ENCODE measurements around the gene ADAMTS4.

DNA sequence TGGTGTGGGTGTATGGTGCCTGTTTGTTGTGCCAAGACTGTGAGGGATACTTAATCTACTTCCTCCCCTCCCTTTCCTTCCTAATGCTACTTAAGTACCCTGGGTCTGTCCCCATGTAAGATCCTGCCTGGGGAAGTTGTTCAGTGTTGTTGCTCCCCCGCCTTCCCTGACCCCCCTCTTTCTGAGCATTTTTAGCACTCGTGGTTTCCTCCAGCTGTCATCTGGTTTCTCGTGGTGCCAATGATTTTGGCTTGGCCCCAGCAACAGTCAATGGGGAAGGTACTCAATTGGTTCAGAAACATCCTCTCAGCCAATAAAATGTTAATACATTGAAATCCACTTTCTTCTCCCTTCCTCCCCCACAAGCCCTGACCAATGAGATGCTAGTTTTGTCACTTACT, 13.6 kb downstream of the ADAMTS4 start:
- TF ChIP-seq, protein P1, sequence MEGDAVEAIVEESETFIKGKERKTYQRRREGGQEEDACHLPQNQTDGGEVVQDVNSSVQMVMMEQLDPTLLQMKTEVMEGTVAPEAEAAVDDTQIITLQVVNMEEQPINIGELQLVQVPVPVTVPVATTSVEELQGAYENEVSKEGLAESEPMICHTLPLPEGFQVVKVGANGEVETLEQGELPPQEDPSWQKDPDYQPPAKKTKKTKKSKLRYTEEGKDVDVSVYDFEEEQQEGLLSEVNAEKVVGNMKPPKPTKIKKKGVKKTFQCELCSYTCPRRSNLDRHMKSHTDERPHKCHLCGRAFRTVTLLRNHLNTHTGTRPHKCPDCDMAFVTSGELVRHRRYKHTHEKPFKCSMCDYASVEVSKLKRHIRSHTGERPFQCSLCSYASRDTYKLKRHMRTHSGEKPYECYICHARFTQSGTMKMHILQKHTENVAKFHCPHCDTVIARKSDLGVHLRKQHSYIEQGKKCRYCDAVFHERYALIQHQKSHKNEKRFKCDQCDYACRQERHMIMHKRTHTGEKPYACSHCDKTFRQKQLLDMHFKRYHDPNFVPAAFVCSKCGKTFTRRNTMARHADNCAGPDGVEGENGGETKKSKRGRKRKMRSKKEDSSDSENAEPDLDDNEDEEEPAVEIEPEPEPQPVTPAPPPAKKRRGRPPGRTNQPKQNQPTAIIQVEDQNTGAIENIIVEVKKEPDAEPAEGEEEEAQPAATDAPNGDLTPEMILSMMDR (IDR thresholded peaks at IDR 0.05): no peak
- TF ChIP-seq EZH2 (IDR thresholded peaks at IDR 0.05; ENCODE audit: borderline replicate concordance, insufficient read depth, low read depth, low read length, poor library complexity, severe bottlenecking): no peak

Data from B cell (primary cell).